Testis (tissue), 3 donors: ENCODE measurements around the gene TECPR2. TPM values are rescaled to one million over a fixed set of nuclear protein-coding genes. Genes with fewer than 3 reads are reported as not detected.

Experiments
- DNase-seq: peaks from one replicate; pipeline ENCODE4 v3.0.0-alpha.2; 2019
- H3K27ac ChIP-seq, 2 donors: fragments of 200-600 bp; sonication (generic); one replicate each; pipeline ENCODE4 v1.5.1; 2019
- H3K27me3 ChIP-seq: fragments of 200-600 bp; sonication (generic); one replicate; pipeline ENCODE4 v1.5.1; 2019
- H3K36me3 ChIP-seq: fragments of 200-600 bp; sonication (generic); one replicate; pipeline ENCODE4 v1.5.1; 2017; ENCODE audit warnings: low read depth; ENCODE audit errors: missing control alignments
- H3K4me1 ChIP-seq: fragments of 200-600 bp; sonication (generic); one replicate; pipeline ENCODE4 v1.5.1; 2019
- H3K4me3 ChIP-seq, 2 donors: fragments of 200-600 bp; sonication (generic); one replicate each; pipeline ENCODE4 v1.5.1; 2017 to 2019
- H3K9me3 ChIP-seq: fragments of 200-600 bp; sonication (generic); one replicate; pipeline ENCODE4 v1.5.1; 2017
- CTCF ChIP-seq, 3 experiments: fragments of 450-650 bp in 2 of 3; fragments of 200-600 bp in 1 of 3; sonication (generic) in 1 of 3; IDR thresholded peaks; one replicate each; pipeline ENCODE4 v1.5.1; 2016 to 2019; ENCODE audit warnings: antibody characterized with exemption in 3 of 3, mild to moderate bottlenecking in 2 of 3, moderate library complexity in 1 of 3
- POLR2A ChIP-seq: fragments of 450-650 bp; IDR thresholded peaks from one replicate; pipeline ENCODE4 v1.6.1; 2017; ENCODE audit warnings: antibody characterized with exemption, mild to moderate bottlenecking, moderate library complexity
- WGBS, 2 donors: methylation state at CpG; one replicate each; pipeline ENCODE4 v1.1.5; 2018; 5-methylcytosine and 5-hydroxymethylcytosine counted together
- intact Hi-C: fragments of 100-400 bp; cut with DNase I; formaldehyde crosslinking; loops from one replicate; pipeline ENCODE4 v1.15.1; 2023; ENCODE audit warnings: low total_unique reads
- polyA plus RNA-seq: library from polyadenylated mRNA; stranded (reverse); fragments of 350-450 nt; fragmentation: Illumina TruSeq; extraction: RNeasy Lipid Tissue Mini Kit (QIAGEN cat#74804); gene quantifications from one replicate; pipeline ENCODE4 v1.2.3, GENCODE V29; 2014; ENCODE audit warnings: low read depth, low replicate concordance; ENCODE audit not compliant: insufficient read depth
- total RNA-seq, 2 donors: library from RNA; depleted of rRNA; stranded (reverse); fragments of >200 nt; gene quantifications; one replicate each; pipeline ENCODE4 v1.2.3, GENCODE V29; 2016

Gene TECPR2
- total and polyA plus RNA-seq, 3 donors from 2014 or later, result 43.4 to 65.9 (median 43.6) TPM

- TF ChIP-seq CTCF (IDR thresholded peaks at IDR 0.05), result no peak
- TF ChIP-seq POLR2A, result no peak
- DNase-seq, result no peak
- Histone ChIP-seq H3K36me3 (no peaks in the 10 kb centered on the region), H3K27me3 (no peaks in the 10 kb centered on the region), H3K4me3 (no peak overlapping the region), H3K9me3 (no peaks in the 10 kb centered on the region), H3K27ac (no peak overlapping the region), H3K4me1 (no peaks in the 10 kb centered on the region)
- intact Hi-C loops, result no loop called here
- WGBS, 2 donors, result 92 to 98% methylated on average over 6 of the region's 6 CpGs
These were observed 64.1 kb downstream of the TECPR2 start for GRCh38 chr14:102426796-102427195.

GRCh38 chr14:102427642-102428041 is 64.9 kb downstream of the TECPR2 start:
- Histone ChIP-seq H3K4me3 (no peak overlapping the region), H3K36me3 (no peaks in the 10 kb centered on the region), H3K27ac (no peak overlapping the region), H3K4me1 (no peaks in the 10 kb centered on the region), H3K9me3 (no peaks in the 10 kb centered on the region), H3K27me3 (no peaks in the 10 kb centered on the region)
- no peak for DNase-seq
- 94 to 95% methylated on average over 12 of the region's 12 CpGs for WGBS, 2 donors
- intact Hi-C loops, result no loop called here
- no peak for TF ChIP-seq POLR2A
- TF ChIP-seq CTCF (IDR thresholded peaks at IDR 0.05), result no peak

- Histone ChIP-seq H3K4me1 (no peaks in the 10 kb centered on the region), H3K4me3 (no peak overlapping the region), H3K27ac (no peak overlapping the region), H3K27me3 (no peaks in the 10 kb centered on the region), H3K9me3 (no peaks in the 10 kb centered on the region), H3K36me3 (no peaks in the 10 kb centered on the region)
- intact Hi-C loops, result no loop called here
- DNase-seq, result no peak
- TF ChIP-seq POLR2A, result no peak
- TF ChIP-seq CTCF (IDR thresholded peaks at IDR 0.05), result no peak
- 97 to 98% methylated on average over 7 to 8 of the region's 8 CpGs for WGBS, 2 donors
These were observed 67.6 kb downstream of the TECPR2 start for GRCh38 chr14:102430212-102430908.

GRCh38 chr14:102431751-102432150 is 69.0 kb downstream of the TECPR2 start:
- Histone ChIP-seq H3K9me3 (no peaks in the 10 kb centered on the region), H3K4me1 (no peaks in the 10 kb centered on the region), H3K4me3 (no peak overlapping the region), H3K27me3 (no peaks in the 10 kb centered on the region), H3K36me3 (no peaks in the 10 kb centered on the region), H3K27ac (no peak overlapping the region)
- TF ChIP-seq POLR2A, result no peak
- no peak for TF ChIP-seq CTCF (IDR thresholded peaks at IDR 0.05)
- WGBS, 2 donors, result 96 to 97% methylated on average over 12 of the region's 12 CpGs
- no peak for DNase-seq
- intact Hi-C loops, result no loop called here

DNA sequence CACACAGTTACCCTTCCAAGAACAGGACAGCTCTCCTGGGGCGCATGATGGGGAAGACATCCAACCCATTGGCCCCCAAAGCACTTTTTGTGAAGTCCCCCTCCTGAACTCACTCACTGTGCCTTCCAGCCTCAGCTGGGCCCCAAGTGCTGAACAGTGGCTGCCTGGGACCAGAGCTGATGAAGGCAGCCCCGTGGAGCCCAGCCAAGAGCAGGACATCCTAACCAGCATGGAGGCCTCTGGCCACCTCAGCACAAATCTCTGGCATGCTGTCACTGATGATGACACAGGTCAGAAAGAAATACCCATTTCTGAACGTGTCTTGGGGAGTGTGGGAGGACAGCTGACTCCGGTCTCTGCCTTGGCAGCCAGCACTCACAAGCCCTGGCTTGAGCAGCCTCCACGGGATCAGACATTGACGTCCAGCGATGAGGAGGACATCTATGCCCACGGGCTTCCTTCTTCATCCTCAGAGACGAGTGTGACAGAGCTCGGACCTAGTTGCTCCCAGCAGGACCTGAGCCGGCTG is 72.0 kb downstream of the TECPR2 start:
- Histone ChIP-seq H3K9me3 (no peaks in the 10 kb centered on the region), H3K4me3 (no peak overlapping the region), H3K27ac (no peak overlapping the region), H3K27me3 (no peaks in the 10 kb centered on the region), H3K36me3 (no peaks in the 10 kb centered on the region), H3K4me1 (no peaks in the 10 kb centered on the region)
- intact Hi-C loops, result loop anchor here (5.0 kb wide), 1 partner anchor 83 kb away; no protein-coding TSS in a partner anchor
- no peak for TF ChIP-seq POLR2A
- no peak for TF ChIP-seq CTCF (IDR thresholded peaks at IDR 0.05)
- peak; percentile 16 for DNase-seq
- WGBS, 2 donors, result 71 to 88% methylated on average over 7 to 11 of the region's 11 CpGs
